IgD-negative memory B cell (primary cell): ENCODE results near the gene DDX10. TPM values are rescaled to one million over a fixed set of nuclear protein-coding genes. Genes with fewer than 3 reads are reported as not detected.
A peak's percentile ranks its signal among the peaks of the same experiment; 100 is the strongest.
"Not testable (repeated sequence)": the region's sequence is repeated elsewhere in the genome, so short reads cannot be mapped to it uniquely, and the experiment has no call there.

ENCODE experiments used
- H3K27ac Mint-ChIP-seq, 3 donors: one replicate each; pipeline ENCODE4 v1.8.0; 2020 to 2022; ENCODE audit warnings: mild to moderate bottlenecking in 3 of 3, mixed read lengths in 3 of 3, moderate library complexity in 1 of 3
- H3K27me3 Mint-ChIP-seq: one replicate; pipeline ENCODE4 v1.8.0; 2021; ENCODE audit warnings: mixed read lengths
- H3K36me3 Mint-ChIP-seq: one replicate; pipeline ENCODE4 v1.8.0; 2020; ENCODE audit warnings: mild to moderate bottlenecking, mixed read lengths
- H3K4me1 Mint-ChIP-seq, 3 donors: one replicate each; pipeline ENCODE4 v1.8.0; 2020 to 2022; ENCODE audit warnings: mixed read lengths in 3 of 3, mild to moderate bottlenecking in 1 of 3
- H3K4me3 Mint-ChIP-seq, 4 donors: one replicate each; pipeline ENCODE4 v1.8.0; 2020 to 2022; ENCODE audit warnings: mild to moderate bottlenecking in 4 of 4, mixed read lengths in 4 of 4, moderate library complexity in 3 of 4
- H3K9me3 Mint-ChIP-seq, 3 donors: one replicate each; pipeline ENCODE4 v1.8.0; 2020 to 2021; ENCODE audit warnings: mixed read lengths in 3 of 3, mild to moderate bottlenecking in 1 of 3
- polyA plus RNA-seq: library from polyadenylated mRNA; unstranded; fragments of 300-500 nt; fragmentation: Illumina TruSeq; gene quantifications from one replicate; pipeline ENCODE4 v1.2.3, GENCODE V29; 2021

Gene DDX10
- polyA plus RNA-seq, 1 donor from 2014 or later: 19.5 TPM

DNA sequence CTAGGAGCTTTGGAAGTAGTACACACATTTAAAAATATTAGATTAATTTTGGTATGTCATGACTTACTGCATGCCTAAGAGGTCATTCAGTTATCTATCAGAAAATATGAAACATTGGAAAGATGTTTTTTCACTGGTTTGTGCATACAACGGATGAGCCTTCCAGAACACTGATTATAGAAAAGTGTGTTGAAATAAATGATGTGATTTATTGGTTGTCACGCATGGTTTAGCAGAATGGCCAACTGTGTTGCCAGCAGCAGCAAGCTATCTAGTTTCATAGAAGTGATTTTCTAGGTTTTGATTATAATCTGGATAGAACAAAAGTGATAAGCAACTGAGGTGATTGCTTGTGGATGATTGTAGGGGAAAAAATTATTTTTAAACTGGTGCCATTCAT, 53.6 kb downstream of the DDX10 start:
- Mint-ChIP-seq H3K9me3 (no peaks in the 10 kb centered on the region), H3K27ac (no peak overlapping the region), H3K4me1 (peaks cover 0 to 11% (median 0%) of the 10 kb centered on the region in 3 donors), H3K4me3 (no peak overlapping the region), H3K27me3 (no peaks in the 10 kb centered on the region), H3K36me3 (peaks cover 30% of the 10 kb centered on the region)

DNA sequence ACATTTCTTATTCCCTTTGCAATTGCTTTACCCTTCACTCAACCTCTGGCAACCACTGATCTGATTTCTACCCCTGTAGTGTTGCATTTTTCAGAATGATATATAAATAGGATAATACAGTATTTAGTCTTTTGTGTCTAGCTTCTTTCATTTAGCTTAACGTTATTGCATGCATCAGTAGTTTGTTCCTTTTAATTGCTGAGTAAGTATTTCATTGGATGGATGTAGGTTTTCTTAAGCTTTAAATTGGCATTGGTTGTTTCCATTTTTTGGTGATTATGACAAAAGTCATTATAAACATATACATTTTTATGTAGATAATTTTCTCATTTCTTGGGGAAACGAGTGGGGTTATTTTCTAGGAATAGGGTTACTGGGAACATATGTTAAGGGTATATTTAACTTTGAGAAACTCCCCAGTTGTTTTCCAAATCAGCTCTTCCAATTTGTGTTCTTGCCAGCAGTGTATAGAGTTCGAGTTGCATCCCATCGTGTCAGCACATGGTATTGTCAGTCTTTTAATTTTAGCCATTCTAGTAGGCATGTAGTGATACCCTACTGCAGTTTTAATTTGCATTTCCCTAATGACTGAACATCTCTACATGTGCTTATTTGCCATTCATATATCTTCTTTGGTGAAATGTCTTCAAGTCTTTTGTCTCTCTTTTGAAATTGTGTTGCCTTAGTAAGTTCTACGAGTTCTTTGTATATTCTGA, 60.3 kb downstream of the DDX10 start:
- H3K4me3 Mint-ChIP-seq: no peak overlapping the region
- peaks cover 30% of the 10 kb centered on the region for H3K36me3 Mint-ChIP-seq
- peaks cover 2 to 6% (median 4%) of the 10 kb centered on the region in 3 donors for H3K9me3 Mint-ChIP-seq
- no peaks in the 10 kb centered on the region for H3K27me3 Mint-ChIP-seq
- H3K27ac Mint-ChIP-seq: no peak overlapping the region
- peaks cover 18 to 29% (median 21%) of the 10 kb centered on the region in 3 donors for H3K4me1 Mint-ChIP-seq

DNA sequence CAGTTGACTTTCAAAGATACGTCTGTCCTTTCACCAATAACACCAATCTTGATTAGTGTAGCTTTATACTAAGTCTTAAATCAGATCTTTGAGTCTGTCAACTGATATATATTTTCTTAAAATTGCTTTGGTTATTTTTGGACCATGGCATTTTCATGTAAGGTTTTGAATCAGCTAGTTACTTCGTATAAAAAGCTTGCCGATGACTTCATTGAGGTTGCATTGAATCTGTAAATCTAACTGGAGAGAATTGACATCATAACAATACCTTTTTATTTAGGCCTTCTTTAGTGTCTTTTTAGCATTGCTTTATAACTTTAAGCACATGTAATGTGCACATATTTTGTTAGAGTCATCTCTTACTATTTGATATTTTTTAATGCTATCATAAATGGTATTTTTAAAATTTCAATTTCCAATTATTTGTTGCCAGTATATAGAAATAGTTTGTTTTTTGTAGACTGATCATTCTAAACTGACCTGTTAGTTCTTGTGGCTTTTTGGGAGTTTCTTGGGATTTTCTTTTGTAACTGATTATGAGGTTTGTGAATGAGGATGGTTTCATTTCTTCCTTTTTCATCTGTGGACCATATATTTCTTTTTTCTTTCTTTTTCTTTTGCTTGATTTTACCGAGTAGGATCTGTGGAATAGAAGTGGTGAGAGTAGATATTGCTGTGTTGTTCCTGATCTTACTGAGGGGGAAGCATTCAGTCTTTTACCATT, 61.4 kb downstream of the DDX10 start:
- Mint-ChIP-seq H3K36me3 (peaks cover 28% of the 10 kb centered on the region), H3K27me3 (no peaks in the 10 kb centered on the region), H3K27ac (no peak overlapping the region), H3K9me3 (peaks cover 2 to 6% (median 4%) of the 10 kb centered on the region in 3 donors), H3K4me3 (peak overlapping the region in 2 of 4 donors; percentile 2 to 76), H3K4me1 (peaks cover 18 to 29% (median 24%) of the 10 kb centered on the region in 3 donors)

DNA sequence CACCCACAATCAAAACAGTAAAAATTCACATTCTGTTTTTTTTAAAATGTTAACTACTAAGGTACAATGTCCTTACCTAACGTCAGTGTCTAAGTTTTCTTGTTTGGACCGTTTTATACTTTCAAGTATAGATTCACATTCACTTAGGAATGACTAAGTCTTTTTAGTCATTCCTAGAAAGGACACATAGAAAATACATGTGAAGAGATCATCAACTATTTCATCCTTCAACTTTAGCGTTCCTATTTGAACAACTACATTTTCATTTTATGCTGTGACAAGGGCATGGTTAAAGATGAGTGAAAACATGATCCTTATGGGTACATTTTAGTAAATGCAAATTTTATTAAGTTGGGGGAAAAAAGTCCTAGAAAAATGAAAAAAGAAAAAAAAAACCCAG, 62.8 kb downstream of the DDX10 start:
- Mint-ChIP-seq H3K4me1 (peaks cover 18 to 29% (median 27%) of the 10 kb centered on the region in 3 donors), H3K27ac (no peak overlapping the region), H3K9me3 (peaks cover 2 to 6% (median 4%) of the 10 kb centered on the region in 3 donors), H3K27me3 (no peaks in the 10 kb centered on the region), H3K36me3 (peaks cover 26% of the 10 kb centered on the region), H3K4me3 (no peak overlapping the region)

- Mint-ChIP-seq H3K36me3 (peaks cover 12% of the 10 kb centered on the region), H3K4me1 (peaks cover 32 to 42% (median 42%) of the 10 kb centered on the region in 3 donors), H3K27me3 (no peaks in the 10 kb centered on the region), H3K9me3 (peaks cover 2 to 6% (median 4%) of the 10 kb centered on the region in 3 donors), H3K4me3 (no peak overlapping the region), H3K27ac (no peak overlapping the region)
Measured at GRCh38 chr11:108729227-108729871, 64.5 kb downstream of the DDX10 start.

DNA sequence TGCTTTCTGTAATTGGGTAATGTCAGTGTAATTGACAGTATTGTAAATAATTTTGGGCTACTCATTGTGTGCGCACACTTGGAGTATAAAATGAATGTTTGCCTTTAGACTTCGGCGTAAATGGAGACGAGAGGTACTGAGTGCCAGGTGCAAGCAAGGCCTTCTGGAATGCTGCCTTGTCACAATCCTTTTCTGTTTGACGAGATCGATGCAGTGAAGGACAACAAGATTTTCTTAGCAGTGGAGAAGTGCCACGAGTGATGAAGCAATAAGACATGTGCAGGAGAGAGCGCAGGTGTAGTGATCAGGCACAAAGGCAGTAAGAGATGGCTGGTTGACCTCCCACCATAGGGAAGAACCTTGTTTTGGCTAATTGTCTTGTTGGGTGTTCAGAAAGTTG, 67.5 kb downstream of the DDX10 start:
- H3K27me3 Mint-ChIP-seq: no peaks in the 10 kb centered on the region
- H3K9me3 Mint-ChIP-seq: peaks cover 0 to 2% (median 0%) of the 10 kb centered on the region in 3 donors
- H3K27ac Mint-ChIP-seq: peak overlapping the region in 1 of 3 donors; percentile 75
- H3K4me3 Mint-ChIP-seq: no peak overlapping the region
- H3K4me1 Mint-ChIP-seq: peaks cover 32 to 35% (median 34%) of the 10 kb centered on the region in 3 donors
- H3K36me3 Mint-ChIP-seq: no peaks in the 10 kb centered on the region

DNA sequence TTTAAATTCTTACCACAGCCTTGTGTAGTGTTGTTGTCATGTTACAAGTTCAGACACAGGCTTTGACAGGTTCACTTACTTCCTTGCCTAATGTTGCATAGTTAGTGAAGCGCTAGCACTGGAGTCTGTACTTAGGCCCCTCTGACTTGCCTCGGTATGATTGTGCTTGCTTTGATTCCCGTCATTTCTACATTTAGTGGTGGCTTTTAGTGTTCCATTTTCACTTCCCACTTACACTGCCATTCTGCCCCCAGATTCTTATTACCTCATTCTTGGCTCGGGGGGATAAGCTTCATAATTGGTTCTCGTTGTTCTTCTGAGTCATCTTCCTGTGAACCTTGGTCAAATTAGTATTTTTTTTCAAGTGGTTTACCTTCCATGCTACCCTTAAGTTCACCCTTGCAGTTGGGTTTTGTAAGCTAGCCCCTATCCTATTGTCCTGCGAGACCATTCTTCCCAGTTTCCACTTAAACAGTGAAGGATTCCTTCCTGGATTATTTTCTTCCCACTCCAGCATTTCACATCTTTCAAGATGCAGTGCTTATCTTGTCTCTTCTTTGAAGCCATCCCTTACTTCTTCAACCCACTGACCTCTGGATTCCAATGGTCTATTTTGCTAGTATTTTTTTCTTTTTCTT, 68.7 kb downstream of the DDX10 start:
- Mint-ChIP-seq H3K4me3 (peak overlapping the region in 2 of 4 donors; percentile 19 to 78), H3K27me3 (no peaks in the 10 kb centered on the region)

DNA sequence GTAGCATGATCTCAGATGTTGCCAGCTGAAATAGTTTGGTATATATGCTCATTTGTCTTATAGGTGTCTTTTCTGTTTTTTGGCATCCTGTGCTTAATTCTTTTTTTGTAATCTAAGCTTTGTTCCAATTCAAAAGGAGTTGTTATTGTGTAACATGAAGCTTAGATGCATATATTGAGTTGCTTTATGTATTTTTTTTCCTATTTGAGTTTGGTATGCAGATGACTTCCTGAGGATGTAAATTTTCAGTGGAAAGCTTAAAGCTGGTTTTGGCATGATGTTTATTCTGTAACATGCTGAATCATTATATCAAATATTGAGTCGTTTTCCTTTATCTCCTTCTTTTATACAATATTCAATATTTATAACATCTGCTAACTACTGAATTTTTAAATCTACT, 69.4 kb downstream of the DDX10 start:
- peaks cover 22 to 30% (median 23%) of the 10 kb centered on the region in 3 donors for H3K4me1 Mint-ChIP-seq
- peak overlapping the region in 2 of 4 donors; percentile 19 to 78 for H3K4me3 Mint-ChIP-seq
- H3K27me3 Mint-ChIP-seq: no peaks in the 10 kb centered on the region
- peaks cover 0 to 2% (median 0%) of the 10 kb centered on the region in 3 donors for H3K9me3 Mint-ChIP-seq
- H3K36me3 Mint-ChIP-seq: peaks cover 2% of the 10 kb centered on the region
- peak overlapping the region in 2 of 3 donors; percentile 0 to 67 for H3K27ac Mint-ChIP-seq

More for the DNA sequence above, 68.7 kb downstream of the DDX10 start:
- H3K27ac Mint-ChIP-seq: peak overlapping the region; percentile 0 to 88 (median 67)
- peaks cover 0 to 2% (median 0%) of the 10 kb centered on the region in 3 donors for H3K9me3 Mint-ChIP-seq
- peaks cover 28 to 33% (median 29%) of the 10 kb centered on the region in 3 donors for H3K4me1 Mint-ChIP-seq
- no peaks in the 10 kb centered on the region for H3K36me3 Mint-ChIP-seq

- peaks cover 0 to 2% (median 0%) of the 10 kb centered on the region in 3 donors for H3K9me3 Mint-ChIP-seq
- peak overlapping the region in 1 of 4 donors; percentile 28 for H3K4me3 Mint-ChIP-seq
- H3K4me1 Mint-ChIP-seq: peaks cover 19 to 30% (median 20%) of the 10 kb centered on the region in 3 donors
- H3K27ac Mint-ChIP-seq: no peak overlapping the region
- H3K36me3 Mint-ChIP-seq: peaks cover 7% of the 10 kb centered on the region
- no peaks in the 10 kb centered on the region for H3K27me3 Mint-ChIP-seq
Measured at GRCh38 chr11:108734956-108735559, 70.2 kb downstream of the DDX10 start.

DNA sequence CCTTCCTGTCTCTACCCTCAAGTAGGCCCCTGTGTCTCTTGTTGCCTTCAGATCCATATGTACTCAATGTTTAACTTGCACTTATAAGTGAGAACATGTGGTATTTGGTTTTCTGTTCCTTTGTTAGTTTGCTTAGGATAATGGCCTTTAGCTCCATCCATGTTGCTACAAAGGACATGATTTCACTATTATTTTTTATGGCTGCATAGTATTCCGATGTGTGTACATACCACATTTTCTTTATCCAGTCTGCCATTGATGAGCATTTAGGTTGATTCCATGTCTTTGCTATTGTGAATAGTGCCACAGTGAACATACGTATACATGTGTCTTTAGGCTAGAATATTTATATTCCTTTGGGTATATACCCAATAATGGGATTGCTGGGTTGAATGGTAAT, 75.3 kb downstream of the DDX10 start:
- H3K4me3 Mint-ChIP-seq, H3K4me1 Mint-ChIP-seq, H3K27ac Mint-ChIP-seq, H3K9me3 Mint-ChIP-seq, H3K27me3 Mint-ChIP-seq: not testable (repeated sequence)
- H3K36me3 Mint-ChIP-seq: peaks cover 11% of the 10 kb centered on the region

DNA sequence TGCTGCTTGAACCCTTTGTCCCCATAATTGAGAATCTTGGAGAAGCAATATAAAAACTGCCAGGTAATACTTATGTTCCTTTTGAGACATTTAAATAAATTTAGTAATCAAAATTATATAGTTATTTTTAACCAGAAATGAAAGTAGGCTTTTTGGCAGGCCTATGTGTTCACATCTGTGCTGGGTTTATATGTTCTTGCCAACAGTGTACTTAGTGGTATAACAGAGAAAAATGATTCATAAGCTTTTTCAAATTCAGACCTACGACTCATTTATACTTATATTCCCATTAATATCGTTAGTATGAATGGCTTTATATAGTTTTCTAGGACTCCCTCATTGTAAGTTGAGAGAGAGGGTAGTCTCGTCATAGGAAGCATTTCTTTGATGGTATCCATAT, 79.0 kb downstream of the DDX10 start:
- H3K36me3 Mint-ChIP-seq: peaks cover 11% of the 10 kb centered on the region
- no peaks in the 10 kb centered on the region for H3K27me3 Mint-ChIP-seq
- peaks cover 0 to 5% (median 0%) of the 10 kb centered on the region in 3 donors for H3K9me3 Mint-ChIP-seq
- H3K4me3 Mint-ChIP-seq: no peak overlapping the region
- peaks cover 0 to 15% (median 1%) of the 10 kb centered on the region in 3 donors for H3K4me1 Mint-ChIP-seq
- H3K27ac Mint-ChIP-seq: no peak overlapping the region

DNA sequence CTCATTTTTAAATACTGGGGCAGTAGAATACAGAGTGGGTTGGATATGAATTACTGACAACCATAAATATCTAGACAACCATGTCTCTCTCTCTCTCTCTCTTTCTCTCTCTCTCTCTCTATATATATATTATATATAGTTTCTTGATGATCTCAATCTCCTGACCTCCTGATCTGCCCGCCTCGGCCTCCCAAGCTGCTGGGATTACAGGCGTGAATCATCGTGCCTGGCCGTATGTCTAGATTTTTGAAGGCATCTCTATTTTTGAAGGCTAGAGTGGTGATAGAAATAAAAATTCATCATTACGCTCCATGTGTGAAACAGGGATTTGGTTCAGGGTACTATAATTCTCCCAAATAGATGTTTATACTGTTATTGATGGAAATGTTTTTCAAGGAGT, 84.1 kb downstream of the DDX10 start:
- no peaks in the 10 kb centered on the region for H3K27me3 Mint-ChIP-seq
- H3K4me3 Mint-ChIP-seq: no peak overlapping the region
- H3K4me1 Mint-ChIP-seq: peaks cover 10 to 46% (median 17%) of the 10 kb centered on the region in 3 donors
- H3K36me3 Mint-ChIP-seq: peaks cover 5% of the 10 kb centered on the region
- no peaks in the 10 kb centered on the region for H3K9me3 Mint-ChIP-seq
- H3K27ac Mint-ChIP-seq: no peak overlapping the region

DNA sequence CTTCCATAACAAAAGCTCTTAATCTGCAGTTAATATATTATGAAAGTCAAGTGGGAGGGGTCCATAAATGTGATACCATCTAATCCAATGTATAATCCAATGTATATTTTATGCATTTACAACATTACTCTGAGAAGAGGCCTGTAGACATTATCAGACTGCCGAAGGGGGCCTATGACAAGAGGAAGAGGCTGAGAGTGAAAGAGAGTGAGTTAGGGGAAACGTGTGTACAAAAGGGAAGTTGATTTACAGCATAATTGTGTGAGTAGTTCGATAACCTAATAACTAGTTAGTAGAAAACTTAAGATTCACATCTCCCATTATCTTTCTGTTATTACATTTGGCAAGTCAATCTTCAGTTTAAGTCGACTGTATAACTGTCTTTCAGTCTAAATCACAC, 86.6 kb downstream of the DDX10 start:
- H3K27me3 Mint-ChIP-seq: no peaks in the 10 kb centered on the region
- H3K36me3 Mint-ChIP-seq: peaks cover 6% of the 10 kb centered on the region
- H3K27ac Mint-ChIP-seq: no peak overlapping the region
- H3K9me3 Mint-ChIP-seq: no peaks in the 10 kb centered on the region
- H3K4me1 Mint-ChIP-seq: peaks cover 16 to 62% (median 30%) of the 10 kb centered on the region in 3 donors
- no peak overlapping the region for H3K4me3 Mint-ChIP-seq

DNA sequence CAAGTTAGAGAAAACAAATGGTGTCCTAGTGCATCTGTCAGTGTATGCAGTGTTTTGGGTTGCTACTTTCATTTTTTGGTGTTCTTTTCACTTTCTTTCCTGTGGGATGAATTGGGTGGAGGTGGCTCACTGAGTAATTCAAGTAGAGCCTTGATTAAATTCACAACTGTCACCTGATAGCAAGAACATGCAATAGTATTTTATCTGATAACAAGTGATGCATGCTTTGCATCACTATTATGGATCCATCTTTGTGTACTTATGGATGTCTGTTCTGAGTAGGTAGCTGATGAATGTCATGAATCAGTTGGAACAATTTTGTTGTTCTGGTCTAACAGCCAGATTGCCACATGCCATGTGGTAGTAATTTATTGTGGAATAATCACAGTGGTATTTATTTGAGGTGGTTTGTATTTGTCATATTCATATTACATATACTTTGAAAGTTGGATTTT, 87.5 kb downstream of the DDX10 start:
- H3K4me1 Mint-ChIP-seq: peaks cover 18 to 55% (median 30%) of the 10 kb centered on the region in 3 donors
- H3K9me3 Mint-ChIP-seq: no peaks in the 10 kb centered on the region
- H3K27ac Mint-ChIP-seq: peak overlapping the region in 1 of 3 donors; percentile 27
- H3K4me3 Mint-ChIP-seq: no peak overlapping the region
- no peaks in the 10 kb centered on the region for H3K27me3 Mint-ChIP-seq
- peaks cover 6% of the 10 kb centered on the region for H3K36me3 Mint-ChIP-seq
